Heart left ventricle (tissue), 16 donors: ENCODE results near the gene SPSB4. TPM values are rescaled to one million over a fixed set of nuclear protein-coding genes. Genes with fewer than 3 reads are reported as not detected.

Source experiments
- ATAC-seq, 4 donors: fragments of 200-7000 bp; cut with Tn5 transposase; one replicate each; pipeline ENCODE4 v1.9.1; 2020 to 2022; ENCODE audit warnings: moderate library complexity in 4 of 4, mild to moderate bottlenecking in 3 of 4, moderate number of reproducible peaks in 1 of 4
- DNase-seq, 5 donors: peaks; one replicate each; pipeline ENCODE4 v3.0.0-alpha.2; 2020
- H3K27ac ChIP-seq, 12 donors: fragments of 200-600 bp; sonication (generic) in 4 of 12; one replicate each; pipeline versions ENCODE4 v1.5.0 to v1.8.0; 2016 to 2022; ENCODE audit warnings: mild to moderate bottlenecking in 2 of 12
- H3K27me3 ChIP-seq, 9 donors: fragments of 200-600 bp; sonication (generic) in 2 of 9; one replicate each; pipeline versions ENCODE4 v1.5.1 to v1.8.0; 2016 to 2022; ENCODE audit warnings: mild to moderate bottlenecking in 3 of 9
- H3K36me3 ChIP-seq, 9 donors: fragments of 200-600 bp; sonication (generic) in 2 of 9; one replicate each; pipeline versions ENCODE4 v1.5.0 to v1.8.0; 2018 to 2022; ENCODE audit warnings: mild to moderate bottlenecking in 2 of 9
- H3K4me1 ChIP-seq, 12 donors: fragments of 200-600 bp; sonication (generic) in 4 of 12; one replicate each; pipeline versions ENCODE4 v1.5.0 to v1.8.0; 2016 to 2022; ENCODE audit warnings: mild to moderate bottlenecking in 3 of 12
- H3K4me3 ChIP-seq, 12 donors: fragments of 200-600 bp; sonication (generic) in 4 of 12; one replicate each; pipeline versions ENCODE4 v1.5.0 to v1.8.0; 2017 to 2022; ENCODE audit warnings: mild to moderate bottlenecking in 9 of 12, moderate library complexity in 4 of 12
- H3K9me3 ChIP-seq, 12 donors: fragments of 200-600 bp; sonication (generic) in 4 of 12; one replicate each; pipeline versions ENCODE4 v1.5.0 to v1.8.0; 2016 to 2022; ENCODE audit warnings: mild to moderate bottlenecking in 1 of 12
- CTCF ChIP-seq, 12 donors: fragments of 200-600 bp; sonication (generic) in 4 of 12; IDR thresholded peaks; one replicate each; pipeline versions ENCODE4 v1.5.0 to v1.8.0; 2018 to 2022; ENCODE audit warnings: antibody characterized with exemption in 12 of 12, mild to moderate bottlenecking in 5 of 12
- POLR2A ChIP-seq, 2 donors: fragments of 450-650 bp; IDR thresholded peaks; one replicate each; pipeline ENCODE4 v1.6.1; 2017; ENCODE audit warnings: antibody characterized with exemption in 2 of 2, mild to moderate bottlenecking in 2 of 2, moderate library complexity in 2 of 2
- whole genome bisulfite sequencing, 4 donors: extraction: QIAGEN DNeasy Blood & Tissue Kit in 2 of 4; methylation state at CpG; one replicate each; pipeline versions ENCODE4 v1.1.5 to v1.1.7; 2013 to 2018; 5-methylcytosine and 5-hydroxymethylcytosine counted together
- intact Hi-C, 10 donors: fragments of 100-400 bp; cut with DNase I; formaldehyde crosslinking; loops; one replicate each; pipeline versions ENCODE4 v1.11.1 to v1.14.2; 2022
- polyA plus RNA-seq, 2 donors: library from polyadenylated mRNA; stranded (reverse); fragments of 200-250 nt; gene quantifications; one replicate each; pipeline ENCODE4 v1.2.3, GENCODE V29; 2013
- total RNA-seq, 9 donors: library from RNA; depleted of rRNA in 2 of 9; stranded (reverse); fragments of >200 nt in 2 of 9; fragmentation: NEBNext Ultra II Directional in 3 of 9; extraction: Animal tissue kit (Norgen Biotek cat#: 25700) in 3 of 9; gene quantifications; one replicate each; pipeline versions ENCODE4 v1.1.0 to v1.2.4, GENCODE V29; 2016 to 2023
- donor health status: ischemic (EF 13 %, LVEDD 7.1; RV severe dilation, severe dysfunction).
- donor health status: healthy with polysubstance abuse.
- donor health status: DM: no; HTN: yes; CAD: no.
- donor health status: DM: no; HTN: no; CAD: no.
- donor health status: ischemic (EF 25% LVEDD 6.9; RV normal size, moderate dysfunction).
- donor health status: ischemic (EF 25% LVEDD 5.7; RV mildly dilated, moderate dysfunction).
- donor health status: healthy.
- donor health status: DM: yes; HTN: yes; CAD: no.
- donor health status: ischemic (EF 35%, LVEDD 5.7; RV mildly dilated, moderate dysfunction).
- donor health status: nonischemic (EF 11% LVEDD 7.7; RV severe dilation, severe dysfunction).
- donor health status: DM: yes; HTN: yes; CAD: no.
- donor health status: PGD.
- donor health status: ischemic (EF 29% LVEDD 5.4; RV normal size, mild dysfunction).
- donor health status: nonischemic (EF 23%, LVEDD 6.1; RV moderate dilation, normal function).

Gene SPSB4
- total and polyA plus RNA-seq, 11 donors = 3.3 to 11.1 (median 4.8) TPM

GRCh38 chr3:141092663-141093062 lies 41.5 kb downstream of the SPSB4 start:
- WGBS, 4 donors = 62 to 73% (median 67%) methylated on average over 6 of the region's 6 CpGs
- H3K27me3 ChIP-seq = no peaks in the 10 kb centered on the region
- no peak overlapping the region for H3K4me3 ChIP-seq
- ATAC-seq (no peak), DNase-seq (no peak)
- H3K36me3 ChIP-seq = no peaks in the 10 kb centered on the region
- H3K4me1 ChIP-seq = peaks cover 3 to 61% (median 30%) of the 10 kb centered on the region in 12 donors
- no peaks in the 10 kb centered on the region for H3K9me3 ChIP-seq
- H3K27ac ChIP-seq = peak overlapping the region in 1 of 12 donors; percentile 74
- TF ChIP-seq POLR2A (IDR thresholded peaks at IDR 0.05) (no peak), CTCF (IDR thresholded peaks at IDR 0.05) (no peak)
- intact Hi-C loops = loop anchor here in 1 of 10 donors (5.0 kb wide), 1 partner anchor 40 kb away; the partner anchor contains the start of gene SPSB4

- H3K27me3 ChIP-seq = no peaks in the 10 kb centered on the region
- H3K4me3 ChIP-seq = no peak overlapping the region
- DNase-seq (no peak), ATAC-seq (peak in 2 of 4 donors; percentile 10 to 35)
- no peaks in the 10 kb centered on the region for H3K9me3 ChIP-seq
- TF ChIP-seq CTCF (IDR thresholded peaks at IDR 0.05) (no peak), POLR2A (IDR thresholded peaks at IDR 0.05) (no peak)
- WGBS, 4 donors = 41 to 64% (median 54%) methylated on average over 5 of the region's 5 CpGs
- no peaks in the 10 kb centered on the region for H3K36me3 ChIP-seq
- intact Hi-C loops = loop anchor here in 1 of 10 donors (5.0 kb wide), 1 partner anchor 41 kb away; the partner anchor contains the start of gene SPSB4
- peaks cover 3 to 61% (median 30%) of the 10 kb centered on the region in 12 donors for H3K4me1 ChIP-seq
- H3K27ac ChIP-seq = peak overlapping the region in 10 of 12 donors; percentile 8 to 74 (median 52)
These were observed 42.2 kb downstream of the SPSB4 start for GRCh38 chr3:141093397-141093796.

- Histone ChIP-seq H3K4me3 (no peak overlapping the region), H3K36me3 (no peaks in the 10 kb centered on the region), H3K27ac (peak overlapping the region in 11 of 12 donors; percentile 8 to 74 (median 53)), H3K4me1 (peaks cover 3 to 61% (median 30%) of the 10 kb centered on the region in 12 donors), H3K27me3 (no peaks in the 10 kb centered on the region), H3K9me3 (no peaks in the 10 kb centered on the region)
- TF ChIP-seq CTCF (IDR thresholded peaks at IDR 0.05) (no peak), POLR2A (IDR thresholded peaks at IDR 0.05) (no peak)
- intact Hi-C loops = loop anchor here in 2 of 10 donors (2.0 to 5.0 kb wide), 2 partner anchors 42 to 43 kb away; partner anchors contain the start of gene SPSB4 (in 2 of the 2)
- WGBS, 4 donors = 29 to 39% (median 37%) methylated on average over 10 to 13 of the region's 13 CpGs
- ATAC-seq (peak; percentile 54 to 69 (median 63)), DNase-seq (peak; percentile 75 to 86 (median 84))
These were observed 43.0 kb downstream of the SPSB4 start for GRCh38 chr3:141093971-141094684.
